GM18520 (cell line): Measurements from ENCODE around the gene BTAF1.
"Not testable (repeated sequence)": the region's sequence is repeated elsewhere in the genome, so short reads cannot be mapped to it uniquely, and the experiment has no call there.

Experiments used
- ATAC-seq: cut with Tn5 transposase; IDR thresholded peaks from one replicate; pipeline ENCODE4 v1.9.1; 2021; ENCODE audit not compliant: unreplicated experiment

Gene BTAF1

GRCh38 chr10:91923371-91924211 is at the start of gene BTAF1:
BTAF1 (plus strand) TSS chr10:91923770; CDS start chr10:91924077, 307 bp downstream.
- peak; percentile 95 for ATAC-seq

GRCh38 chr10:91875156-91875555 is 48.4 kb upstream of the BTAF1 start:
- no peak for ATAC-seq

- ATAC-seq = no peak
Measured at GRCh38 chr10:91875779-91876178, 47.8 kb upstream of the BTAF1 start.

GRCh38 chr10:91879515-91880170 is 43.9 kb upstream of the BTAF1 start:
- ATAC-seq = no peak

GRCh38 chr10:91880310-91880709 is 43.3 kb upstream of the BTAF1 start:
- no peak for ATAC-seq

- no peak for ATAC-seq
Measured at GRCh38 chr10:91883549-91884444, 39.8 kb upstream of the BTAF1 start.

GRCh38 chr10:91884536-91884935 is 39.0 kb upstream of the BTAF1 start:
- ATAC-seq = no peak

GRCh38 chr10:91885362-91886079 is 38.0 kb upstream of the BTAF1 start:
- no peak for ATAC-seq

GRCh38 chr10:91886954-91887271 is 36.7 kb upstream of the BTAF1 start:
- no peak for ATAC-seq

GRCh38 chr10:91887272-91888076 is 36.1 kb upstream of the BTAF1 start:
- ATAC-seq = no peak

- ATAC-seq = no peak
Measured at GRCh38 chr10:91891125-91892001, 32.2 kb upstream of the BTAF1 start.

GRCh38 chr10:91893051-91893450 is 30.5 kb upstream of the BTAF1 start:
- ATAC-seq = no peak

- not testable (repeated sequence) for ATAC-seq
Measured at GRCh38 chr10:91894261-91894685, 29.3 kb upstream of the BTAF1 start.

GRCh38 chr10:91896212-91896756 is 27.3 kb upstream of the BTAF1 start:
- no peak for ATAC-seq

- ATAC-seq = no peak
Measured at GRCh38 chr10:91897421-91897820, 26.1 kb upstream of the BTAF1 start.

- no peak for ATAC-seq
Measured at GRCh38 chr10:91901784-91902677, 21.5 kb upstream of the BTAF1 start.

GRCh38 chr10:91907033-91907594 is 16.5 kb upstream of the BTAF1 start:
- ATAC-seq = no peak
